HuH-7.5 (cell line): ENCODE measurements around the gene GALNT2.

ENCODE experiments used
- DNase-seq: peaks from one replicate; pipeline ENCODE4 v3.0.0; 2011; ENCODE audit warnings: low spot score

The GALNT2 gene

GRCh38 chr1:230066466-230067404 is at the start of gene GALNT2:
TSS of gene GALNT2 (plus strand) at chr1:230067238. CDS start at chr1:230067281, 43 bp downstream.
- DNase-seq = peak; percentile 95

- DNase-seq = no peak
Observed at GRCh38 chr1:230020451-230020850, 46.6 kb upstream of the GALNT2 start.

GRCh38 chr1:230022666-230023380 is 44.2 kb upstream of the GALNT2 start:
- DNase-seq = no peak

- DNase-seq = no peak
Observed at GRCh38 chr1:230025686-230026085, 41.4 kb upstream of the GALNT2 start.

GRCh38 chr1:230026139-230026538 is 40.9 kb upstream of the GALNT2 start:
- DNase-seq = no peak

GRCh38 chr1:230026572-230026971 is 40.5 kb upstream of the GALNT2 start:
- no peak for DNase-seq

GRCh38 chr1:230028602-230029223 is 38.3 kb upstream of the GALNT2 start:
- no peak for DNase-seq

- DNase-seq = no peak
Observed at GRCh38 chr1:230029244-230029941, 37.6 kb upstream of the GALNT2 start.

GRCh38 chr1:230030122-230030821 is 36.8 kb upstream of the GALNT2 start:
- DNase-seq = no peak

- DNase-seq = no peak
Observed at GRCh38 chr1:230031131-230031530, 35.9 kb upstream of the GALNT2 start.

GRCh38 chr1:230032516-230033281 is 34.3 kb upstream of the GALNT2 start:
- DNase-seq = no peak

GRCh38 chr1:230037261-230037660 is 29.8 kb upstream of the GALNT2 start:
- DNase-seq = no peak

- no peak for DNase-seq
Observed at GRCh38 chr1:230040440-230040839, 26.6 kb upstream of the GALNT2 start.

- DNase-seq = no peak
Observed at GRCh38 chr1:230043081-230043480, 24.0 kb upstream of the GALNT2 start.

- no peak for DNase-seq
Observed at GRCh38 chr1:230044729-230045128, 22.3 kb upstream of the GALNT2 start.

- DNase-seq = no peak
Observed at GRCh38 chr1:230047114-230047865, 19.7 kb upstream of the GALNT2 start.

- DNase-seq = no peak
Observed at GRCh38 chr1:230048322-230048721, 18.7 kb upstream of the GALNT2 start.

- DNase-seq = no peak
Observed at GRCh38 chr1:230048922-230049321, 18.1 kb upstream of the GALNT2 start.

- no peak for DNase-seq
Observed at GRCh38 chr1:230049731-230050130, 17.3 kb upstream of the GALNT2 start.
